Transverse colon (tissue), 4 donors: ENCODE data around the gene WFDC1. TPM values are rescaled to one million over a fixed set of nuclear protein-coding genes. Genes with fewer than 3 reads are reported as not detected.

Experiments used
- DNase-seq: peaks from one replicate; pipeline ENCODE4 v3.0.0-alpha.2; 2019
- H3K27ac ChIP-seq, 4 donors: fragments of 200-600 bp; sonication (generic); 2 replicates each; pipeline ENCODE4 v1.5.1; 2016 to 2018; ENCODE audit warnings: inconsistent platforms in 4 of 4
- H3K27me3 ChIP-seq: fragments of 200-600 bp; sonication (generic); 2 replicates; pipeline ENCODE4 v1.5.1; 2017; ENCODE audit warnings: inconsistent platforms
- H3K36me3 ChIP-seq, 4 donors: fragments of 200-600 bp; sonication (generic); 2 replicates each; pipeline ENCODE4 v1.5.1; 2017 to 2019; ENCODE audit warnings: inconsistent platforms in 4 of 4
- H3K4me1 ChIP-seq, 4 donors: fragments of 200-600 bp; sonication (generic); 2 replicates each; pipeline ENCODE4 v1.5.1; 2017 to 2020; ENCODE audit warnings: inconsistent platforms in 4 of 4
- H3K4me3 ChIP-seq, 4 donors: fragments of 200-600 bp; sonication (generic); 1 replicate in 1 of 4; 2 replicates in 3 of 4; pipeline versions ENCODE4 v1.5.1 to v1.6.1; 2017 to 2019; ENCODE audit warnings: inconsistent platforms in 4 of 4
- H3K9me3 ChIP-seq, 2 donors: fragments of 200-600 bp; sonication (generic); 2 replicates each; pipeline ENCODE4 v1.5.1; 2017 to 2019; ENCODE audit warnings: inconsistent platforms in 2 of 2
- EP300 ChIP-seq: sonication (generic); formaldehyde crosslinking; IDR thresholded peaks from one replicate; pipeline ENCODE4 v1.6.1; 2017; ENCODE audit warnings: antibody characterized with exemption, low read depth
- POLR2A ChIP-seq: fragments of 450-650 bp; IDR thresholded peaks from one replicate; pipeline ENCODE4 v1.6.1; 2016; ENCODE audit warnings: antibody characterized with exemption, mild to moderate bottlenecking, moderate library complexity
- POLR2AphosphoS5 ChIP-seq, 3 donors: sonication (generic); formaldehyde crosslinking; IDR thresholded peaks; one replicate each; pipeline ENCODE4 v1.6.1; 2016; ENCODE audit warnings: antibody characterized with exemption in 3 of 3
- WGBS, 2 donors: methylation state at CpG; one replicate each; pipeline ENCODE4 v1.1.5; 2018; ENCODE audit warnings: low coverage in 1 of 2; 5-methylcytosine and 5-hydroxymethylcytosine counted together
- in situ Hi-C, 4 donors: fragments of 200-750 bp; cut with MboI; loops; one replicate each; pipeline versions ENCODE4 v1.15.0 to v1.15.1; 2017; ENCODE audit warnings: low sequenced_read_pairs in 3 of 4, low pct_ligation_motif_present in 1 of 4, low pct_unique_long_range_greater_than_20kb in 1 of 4
- intact Hi-C: fragments of 100-400 bp; cut with DNase I; formaldehyde crosslinking; loops from one replicate; pipeline ENCODE4 v1.15.1; 2023; ENCODE audit warnings: low total_unique reads
- total RNA-seq, 4 donors: library from RNA; depleted of rRNA; stranded (reverse); fragments of >200 nt; gene quantifications; one replicate each; pipeline ENCODE4 v1.1.0, GENCODE V29; 2016
- TF ChIP-seq, protein P1 (sequence below), 5 experiments: fragments of 200-600 bp in 3 of 5; fragments of 450-650 bp in 2 of 5; sonication (generic) in 3 of 5; IDR thresholded peaks; 1 replicate in 2 of 5; 2 replicates in 3 of 5; pipeline ENCODE4 v1.5.1; 2016 to 2017; ENCODE audit warnings: antibody characterized with exemption in 5 of 5, inconsistent platforms in 3 of 5, mild to moderate bottlenecking in 2 of 5, moderate library complexity in 1 of 5

The WFDC1 gene
- total RNA-seq, 4 donors from 2014 or later, result 5.6 to 91.3 (median 7.0) TPM

- peak; percentile 76 for DNase-seq
- no peak overlapping the region for H3K4me3 ChIP-seq
- TF ChIP-seq EP300, result no peak
- TF ChIP-seq, protein P1, sequence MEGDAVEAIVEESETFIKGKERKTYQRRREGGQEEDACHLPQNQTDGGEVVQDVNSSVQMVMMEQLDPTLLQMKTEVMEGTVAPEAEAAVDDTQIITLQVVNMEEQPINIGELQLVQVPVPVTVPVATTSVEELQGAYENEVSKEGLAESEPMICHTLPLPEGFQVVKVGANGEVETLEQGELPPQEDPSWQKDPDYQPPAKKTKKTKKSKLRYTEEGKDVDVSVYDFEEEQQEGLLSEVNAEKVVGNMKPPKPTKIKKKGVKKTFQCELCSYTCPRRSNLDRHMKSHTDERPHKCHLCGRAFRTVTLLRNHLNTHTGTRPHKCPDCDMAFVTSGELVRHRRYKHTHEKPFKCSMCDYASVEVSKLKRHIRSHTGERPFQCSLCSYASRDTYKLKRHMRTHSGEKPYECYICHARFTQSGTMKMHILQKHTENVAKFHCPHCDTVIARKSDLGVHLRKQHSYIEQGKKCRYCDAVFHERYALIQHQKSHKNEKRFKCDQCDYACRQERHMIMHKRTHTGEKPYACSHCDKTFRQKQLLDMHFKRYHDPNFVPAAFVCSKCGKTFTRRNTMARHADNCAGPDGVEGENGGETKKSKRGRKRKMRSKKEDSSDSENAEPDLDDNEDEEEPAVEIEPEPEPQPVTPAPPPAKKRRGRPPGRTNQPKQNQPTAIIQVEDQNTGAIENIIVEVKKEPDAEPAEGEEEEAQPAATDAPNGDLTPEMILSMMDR (IDR thresholded peaks at IDR 0.05), result peak; percentile 85 to 93 (median 91)
- no peaks in the 10 kb centered on the region for H3K27me3 ChIP-seq
- H3K9me3 ChIP-seq, result no peaks in the 10 kb centered on the region
- intact Hi-C loops (loop anchor here (2.0 to 10.0 kb wide), 2 partner anchors 31 to 207 kb away; no protein-coding TSS in a partner anchor), in situ Hi-C loops (loop anchor here in 3 of 4 donors (10.0 kb wide), 2 partner anchors 197 to 207 kb away; no protein-coding TSS in a partner anchor)
- H3K27ac ChIP-seq, result no peak overlapping the region
- WGBS, 2 donors, result 30% methylated on average over 10 of the region's 10 CpGs; no CpG with 5 or more reads in 1 of the 2 donors
- H3K4me1 ChIP-seq, result no peaks in the 10 kb centered on the region
- no peaks in the 10 kb centered on the region for H3K36me3 ChIP-seq
Observed at GRCh38 chr16:84277244-84277823, 17.3 kb upstream of the WFDC1 start.

DNA sequence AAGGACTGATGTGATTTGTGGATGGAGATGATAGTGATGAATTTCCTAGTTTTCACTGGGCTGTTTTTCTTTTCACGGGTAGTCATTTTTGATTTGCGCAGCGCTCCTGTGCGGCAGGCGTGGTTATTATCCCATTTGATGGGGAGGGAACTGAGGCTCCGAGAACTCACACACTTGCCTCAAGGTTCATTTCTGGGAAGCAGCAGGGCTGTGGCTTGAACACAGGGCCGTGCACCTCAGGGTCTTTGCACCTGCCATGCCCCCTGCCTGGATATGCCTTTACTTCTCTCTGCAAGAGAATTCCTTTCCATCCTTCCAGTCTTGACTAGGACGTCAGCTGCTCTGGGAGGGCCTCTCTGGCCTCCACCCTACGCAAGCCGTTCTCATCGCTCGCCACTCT, 16.3 kb upstream of the WFDC1 start:
- Histone ChIP-seq H3K27me3 (no peaks in the 10 kb centered on the region), H3K27ac (no peak overlapping the region), H3K4me3 (no peak overlapping the region), H3K4me1 (peaks cover 0 to 1% (median 0%) of the 10 kb centered on the region in 4 donors), H3K36me3 (no peaks in the 10 kb centered on the region), H3K9me3 (no peaks in the 10 kb centered on the region)
- DNase-seq, result no peak
- in situ Hi-C loops, result loop anchor here in 3 of 4 donors (10.0 kb wide), 2 partner anchors 196 to 206 kb away; no protein-coding TSS in a partner anchor
- intact Hi-C loops, result loop anchor here (10.0 kb wide), 1 partner anchor 206 kb away; no protein-coding TSS in a partner anchor
- WGBS, 2 donors, result 91 to 93% methylated on average over 10 to 12 of the region's 12 CpGs
- TF ChIP-seq POLR2A (no peak), POLR2AphosphoS5 (IDR thresholded peaks at IDR 0.05) (no peak), EP300 (no peak)
- TF ChIP-seq, protein P1 (IDR thresholded peaks at IDR 0.05), result no peak

DNA sequence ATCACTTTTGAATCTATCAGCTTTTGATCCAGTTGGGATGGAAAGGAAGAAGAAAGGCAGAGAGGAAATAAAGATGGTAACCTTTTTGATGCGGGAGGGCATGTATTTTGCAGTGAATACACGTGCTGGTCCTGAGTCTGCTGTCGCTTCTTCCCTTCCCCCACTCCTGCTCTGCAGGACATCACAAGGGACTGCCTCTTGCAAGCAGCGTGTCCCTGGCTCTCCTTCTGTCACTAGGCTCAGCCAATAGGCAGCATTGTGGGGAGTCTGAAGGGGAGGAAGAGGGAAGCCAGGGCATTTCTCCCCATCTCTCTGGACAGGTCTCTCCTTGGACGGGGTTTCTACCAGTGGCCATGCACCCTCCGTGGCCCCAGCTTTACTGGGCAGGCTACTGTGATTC, 15.7 kb upstream of the WFDC1 start:
- no peaks in the 10 kb centered on the region for H3K27me3 ChIP-seq
- 69% methylated on average over 6 of the region's 6 CpGs; no CpG with 5 or more reads in 1 of the 2 donors for WGBS, 2 donors
- H3K4me3 ChIP-seq, result no peak overlapping the region
- DNase-seq, result no peak
- no peaks in the 10 kb centered on the region for H3K9me3 ChIP-seq
- H3K36me3 ChIP-seq, result no peaks in the 10 kb centered on the region
- in situ Hi-C loops (loop anchor here in 3 of 4 donors (10.0 kb wide), 2 partner anchors 196 to 206 kb away; no protein-coding TSS in a partner anchor), intact Hi-C loops (loop anchor here (10.0 kb wide), 1 partner anchor 206 kb away; no protein-coding TSS in a partner anchor)
- H3K4me1 ChIP-seq, result peaks cover 2 to 8% (median 6%) of the 10 kb centered on the region in 4 donors
- TF ChIP-seq, protein P1 (IDR thresholded peaks at IDR 0.05), result no peak
- no peak for TF ChIP-seq POLR2A
- TF ChIP-seq POLR2AphosphoS5 (IDR thresholded peaks at IDR 0.05), result no peak
- TF ChIP-seq EP300, result no peak
- H3K27ac ChIP-seq, result no peak overlapping the region

DNA sequence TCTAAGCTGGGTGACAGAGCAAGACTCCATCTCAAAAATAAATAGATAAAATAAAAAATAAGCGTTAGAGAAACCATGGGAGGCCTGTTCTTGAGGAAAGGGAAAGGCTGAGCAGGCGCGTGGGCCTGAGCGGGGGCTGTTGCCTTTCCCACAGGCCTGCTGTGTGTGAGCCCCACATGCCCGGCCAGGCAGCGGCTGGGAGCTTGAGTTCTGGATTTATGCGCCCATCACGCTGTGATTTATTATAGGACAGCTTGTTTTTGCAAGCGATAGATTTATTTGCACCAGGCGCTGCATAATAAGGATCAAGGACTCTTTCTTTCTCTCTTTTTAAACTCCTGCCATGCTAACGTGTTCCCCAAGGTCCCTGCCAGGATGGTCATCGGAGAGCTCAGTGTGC, 14.8 kb upstream of the WFDC1 start:
- DNase-seq, result no peak
- in situ Hi-C loops, result loop anchor here (5.0 to 10.0 kb wide), 3 partner anchors 195 to 207 kb away; no protein-coding TSS in a partner anchor
- no peaks in the 10 kb centered on the region for H3K9me3 ChIP-seq
- H3K36me3 ChIP-seq, result no peaks in the 10 kb centered on the region
- TF ChIP-seq POLR2A (no peak), EP300 (no peak), POLR2AphosphoS5 (IDR thresholded peaks at IDR 0.05) (no peak)
- TF ChIP-seq, protein P1 (IDR thresholded peaks at IDR 0.05), result no peak
- intact Hi-C loops, result loop anchor here (10.0 kb wide), 1 partner anchor 205 kb away; no protein-coding TSS in a partner anchor
- 86 to 92% methylated on average over 12 of the region's 12 CpGs for WGBS, 2 donors
- H3K27ac ChIP-seq, result no peak overlapping the region
- H3K27me3 ChIP-seq, result no peaks in the 10 kb centered on the region
- peaks cover 8 to 14% (median 12%) of the 10 kb centered on the region in 4 donors for H3K4me1 ChIP-seq
- no peak overlapping the region for H3K4me3 ChIP-seq
